ENCODE data around the gene AXDND1.
"Not testable (repeated sequence)": the region's sequence is repeated elsewhere in the genome, so short reads cannot be mapped to it uniquely, and the experiment has no call there.

The AXDND1 gene

GRCh38 chr1:179474713-179475112 lies 108.9 kb downstream of the AXDND1 start:
- no peak for DNase-seq

- DNase-seq = no peak
Measured at GRCh38 chr1:179476484-179476883, 110.7 kb downstream of the AXDND1 start.

GRCh38 chr1:179478370-179478769 lies 112.6 kb downstream of the AXDND1 start:
- DNase-seq = no peak

- DNase-seq = no peak
Measured at GRCh38 chr1:179490611-179491010, 124.8 kb downstream of the AXDND1 start.

- DNase-seq = no peak
Measured at GRCh38 chr1:179493323-179493722, 127.6 kb downstream of the AXDND1 start.

- no peak for DNase-seq
Measured at GRCh38 chr1:179506199-179506598, 140.4 kb downstream of the AXDND1 start.

GRCh38 chr1:179509384-179509783 lies 143.6 kb downstream of the AXDND1 start:
- DNase-seq = no peak

GRCh38 chr1:179510038-179510437 lies 144.3 kb downstream of the AXDND1 start:
- DNase-seq = no peak

GRCh38 chr1:179516976-179517705 lies 151.4 kb downstream of the AXDND1 start:
- DNase-seq = no peak

- DNase-seq = not testable (repeated sequence)
Measured at GRCh38 chr1:179518544-179518943, 152.8 kb downstream of the AXDND1 start.

- no peak for DNase-seq
Measured at GRCh38 chr1:179529482-179530195, 163.9 kb downstream of the AXDND1 start.

GRCh38 chr1:179530352-179530751 lies 164.6 kb downstream of the AXDND1 start:
- DNase-seq = no peak

GRCh38 chr1:179541774-179542173 lies 176.0 kb downstream of the AXDND1 start:
- DNase-seq = no peak

GRCh38 chr1:179545321-179545720 lies 179.6 kb downstream of the AXDND1 start:
- DNase-seq = no peak

GRCh38 chr1:179547021-179547535 lies 181.3 kb downstream of the AXDND1 start:
- DNase-seq = no peak

- no peak for DNase-seq
Measured at GRCh38 chr1:179548666-179549367, 183.0 kb downstream of the AXDND1 start.

GRCh38 chr1:179549368-179549700 lies 183.6 kb downstream of the AXDND1 start:
- no peak for DNase-seq

- no peak for DNase-seq
Measured at GRCh38 chr1:179550746-179551682, 185.2 kb downstream of the AXDND1 start.

- DNase-seq = no peak
Measured at GRCh38 chr1:179554427-179554826, 188.7 kb downstream of the AXDND1 start.

- no peak for DNase-seq
Measured at GRCh38 chr1:179558078-179558477, 192.3 kb downstream of the AXDND1 start.

GRCh38 chr1:179575497-179576314 lies 209.9 kb downstream of the AXDND1 start, which contains the start of gene NPHS2:
Gene NPHS2 (minus strand): TSS chr1:179575948. CDS start chr1:179575864, 84 bp downstream.
- no peak for DNase-seq

All from midbrain (tissue), 1 donor.